Lung microvascular endothelial cell (primary cell): Measurements from ENCODE around the gene CHD6. TPM values are rescaled to one million over a fixed set of nuclear protein-coding genes. Genes with fewer than 3 reads are reported as not detected.

Source experiments
- DNase-seq, 2 donors: peaks; one replicate each; pipeline versions ENCODE4 v3.0.0 to v3.0.0-alpha.2; 2010; ENCODE audit warnings: low read depth in 2 of 2
- total RNA-seq: library from RNA; depleted of rRNA; stranded (reverse); fragments of >200 nt; gene quantifications from 2 replicates; pipeline ENCODE4 v1.2.1, GENCODE V29; 2014

CHD6 gene
- total RNA-seq, 1 donor from 2014 or later = 23.0 TPM

DNA sequence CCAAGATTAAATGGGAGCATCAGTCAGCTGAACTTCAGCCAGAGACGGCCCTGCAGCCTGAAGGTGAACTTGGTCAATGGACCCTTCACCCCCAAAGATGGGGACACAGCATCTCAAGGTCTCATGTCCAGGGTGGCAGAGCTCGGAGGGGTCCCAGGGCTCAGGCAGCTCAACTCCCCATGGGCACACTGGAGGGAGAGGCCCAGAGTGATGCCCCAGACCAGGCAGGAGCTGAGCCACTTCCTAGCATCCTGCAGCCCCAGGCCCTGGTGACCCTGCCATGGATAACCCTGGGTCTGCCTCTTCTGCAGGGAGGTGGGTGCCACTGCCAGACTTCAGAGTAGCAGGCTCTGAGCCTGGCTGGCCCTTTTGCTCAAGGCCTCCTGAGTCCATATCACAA, 224.1 kb downstream of the CHD6 start:
- no peak for DNase-seq

- DNase-seq = no peak
Observed at GRCh38 chr20:41393705-41394066, 224.5 kb downstream of the CHD6 start.

DNA sequence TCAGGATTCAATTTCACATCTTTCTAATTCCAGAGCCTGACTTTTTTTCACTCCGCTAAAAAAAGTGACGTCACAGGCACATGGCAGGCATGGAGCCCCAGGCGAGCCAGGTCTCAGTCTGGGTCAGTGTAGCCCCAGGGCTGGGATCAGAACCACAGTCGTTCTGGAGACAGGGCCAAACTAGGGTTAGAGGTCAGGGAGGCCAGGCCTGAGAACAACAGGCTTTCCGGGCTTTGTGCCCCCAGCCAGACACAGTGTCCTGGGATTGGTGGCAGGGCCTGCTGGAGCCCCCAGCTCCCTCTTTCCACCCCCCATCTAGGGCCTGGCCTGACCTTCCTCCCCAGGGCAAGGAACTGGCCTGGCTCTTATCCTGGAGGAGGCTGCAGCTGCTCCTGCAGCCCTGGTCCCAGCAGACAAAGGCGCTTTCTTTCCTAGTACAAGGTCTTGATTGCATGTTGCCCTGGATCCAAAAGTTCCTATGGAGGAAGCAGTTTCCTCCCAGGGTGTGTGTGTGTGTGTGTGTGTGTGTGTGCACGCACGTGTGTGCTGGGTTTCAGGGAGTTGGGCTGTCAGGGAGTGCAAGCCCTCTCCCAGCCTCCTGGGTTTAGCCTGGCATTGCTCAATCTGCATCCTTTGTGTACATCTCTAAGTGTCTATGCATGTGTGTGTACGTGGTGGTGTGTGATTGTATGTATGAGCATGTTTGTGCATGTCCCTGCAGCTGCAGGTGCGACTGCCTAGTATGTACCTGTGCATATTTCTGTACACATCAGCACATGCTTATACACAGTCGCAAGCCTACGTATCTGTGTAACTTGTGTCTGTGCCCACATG, 225.1 kb downstream of the CHD6 start:
- DNase-seq = peak in 1 of 2 donors; percentile 26

DNA sequence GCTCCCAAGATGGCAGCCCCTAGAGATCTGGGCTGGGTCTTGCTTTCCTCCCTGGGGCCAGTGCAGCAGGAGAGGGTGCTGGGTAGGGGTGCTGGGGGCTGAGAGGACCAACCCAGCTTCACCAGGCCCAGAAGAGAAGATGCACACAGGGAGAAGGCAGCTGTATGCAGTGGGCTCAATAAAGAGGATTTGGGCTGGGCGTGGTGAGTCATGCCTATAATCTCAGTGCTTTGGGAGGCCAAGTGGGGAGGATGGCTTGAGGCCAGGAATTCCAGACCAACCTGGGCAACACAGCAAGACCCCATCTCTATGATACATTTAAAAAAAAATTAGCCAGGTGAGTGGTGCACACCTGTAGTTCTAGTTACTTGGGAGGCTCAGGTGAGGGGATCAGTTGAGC, 225.9 kb downstream of the CHD6 start:
- DNase-seq = no peak

DNA sequence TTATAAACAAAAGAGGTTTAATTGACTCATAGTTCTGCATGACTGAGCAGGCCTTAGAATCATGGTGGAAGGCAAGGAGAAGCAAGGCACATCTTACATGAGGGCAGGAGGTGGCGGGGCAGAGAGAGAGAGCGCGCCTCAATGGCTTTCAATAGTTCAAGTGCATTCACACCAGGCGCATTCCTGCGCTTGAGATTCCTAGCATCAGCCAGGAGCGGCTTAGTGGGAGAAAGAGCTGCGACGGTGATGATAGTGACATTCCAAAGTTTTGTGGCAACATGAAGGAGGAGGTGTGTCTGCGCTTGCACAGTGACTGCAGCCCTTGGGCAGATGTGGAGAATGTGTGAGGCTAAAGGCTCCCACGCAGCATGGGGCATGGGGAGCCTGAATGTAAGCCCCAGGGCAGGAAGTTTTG, 226.6 kb downstream of the CHD6 start:
- DNase-seq = no peak

GRCh38 chr20:41390889-41391288, 227.3 kb downstream of the CHD6 start:
- no peak for DNase-seq

DNA sequence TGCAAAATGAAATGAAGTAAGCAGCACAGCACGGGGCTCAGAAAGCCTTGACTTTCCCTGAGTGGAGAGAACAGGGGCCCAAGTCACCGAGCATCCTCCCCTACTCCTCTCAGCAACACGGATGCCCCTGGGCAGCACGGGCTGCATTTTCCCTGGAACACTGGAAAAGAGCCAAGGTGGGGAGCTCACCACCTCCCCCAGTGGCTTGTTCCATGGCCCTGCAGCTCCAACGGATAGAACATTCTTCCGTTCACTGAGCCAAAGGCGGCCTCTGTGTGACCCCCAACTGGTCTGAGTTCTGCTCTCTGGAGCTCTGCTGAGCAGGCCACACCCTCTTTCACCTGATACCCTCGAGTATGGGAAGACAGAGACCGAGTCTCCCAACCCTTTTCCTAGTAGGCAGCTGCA, 230.7 kb downstream of the CHD6 start:
- peak in 1 of 2 donors; percentile 74 for DNase-seq

DNA sequence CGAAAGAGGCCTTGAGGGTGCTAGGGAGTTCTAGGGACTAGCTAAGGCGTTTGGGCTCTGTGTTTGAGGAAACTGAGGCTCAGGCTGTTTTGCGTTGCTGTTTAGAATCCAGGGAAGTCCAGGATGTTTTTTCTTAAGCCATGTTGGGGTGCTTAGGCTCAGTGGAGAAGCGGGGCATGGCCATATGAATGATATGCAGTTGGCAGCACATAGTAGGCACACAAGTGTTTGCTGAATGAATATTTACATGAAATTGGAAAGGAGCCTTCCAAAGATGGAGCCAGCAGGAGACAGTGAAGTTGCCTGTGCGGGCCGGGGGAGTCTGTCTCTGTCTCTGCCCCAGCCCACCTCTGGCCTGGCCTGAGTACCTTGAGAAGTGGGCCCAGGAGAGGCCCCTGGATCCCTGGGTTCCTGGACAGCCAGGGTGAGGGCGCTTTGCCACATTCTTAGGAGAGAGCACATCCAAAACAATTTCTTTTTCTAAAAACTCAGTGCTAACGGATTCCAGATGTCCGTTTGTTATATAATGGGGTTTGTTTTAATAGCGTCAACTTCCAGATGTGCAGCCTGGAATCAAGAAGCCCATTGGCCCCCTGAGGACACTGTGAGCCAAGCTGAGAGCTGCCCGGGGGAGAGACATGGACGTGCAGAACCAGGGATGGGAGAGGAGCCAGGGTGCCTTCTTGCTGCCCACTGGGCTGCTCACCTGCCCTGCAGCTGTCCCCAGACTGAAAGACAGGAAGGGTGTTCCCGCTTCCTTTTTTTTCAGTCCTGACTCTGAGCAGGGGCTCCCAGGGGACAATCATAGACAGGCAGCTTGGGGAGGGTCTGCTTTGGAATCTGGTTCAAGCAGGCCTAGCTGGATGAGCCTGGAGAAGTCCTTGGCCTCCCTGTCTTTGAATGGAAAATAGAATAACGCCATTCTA, 231.4 kb downstream of the CHD6 start:
- DNase-seq = no peak

DNA sequence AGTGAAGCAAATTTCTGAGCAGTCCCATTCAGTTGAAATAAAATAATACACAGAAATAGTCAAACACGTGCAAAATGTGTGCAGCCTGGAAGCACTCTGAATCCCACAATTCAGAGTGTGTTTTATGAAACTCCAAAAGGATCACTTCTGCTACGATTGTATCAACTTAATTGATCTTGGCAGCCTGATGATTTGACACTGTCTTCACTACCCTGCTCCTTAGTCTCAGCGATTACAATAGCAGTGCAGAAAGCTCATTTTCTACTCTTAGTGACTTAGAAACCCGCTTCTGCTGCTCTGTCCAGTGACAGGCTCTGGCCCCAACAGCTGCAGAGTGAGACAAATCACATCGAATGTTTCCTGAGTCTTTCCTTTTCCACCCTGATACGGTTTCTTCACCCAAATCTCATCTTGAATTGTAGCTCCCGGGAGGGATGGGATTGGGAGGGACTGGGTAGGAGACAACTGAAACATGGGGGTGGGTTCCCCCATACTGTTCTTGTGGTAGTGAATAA, 235.3 kb downstream of the CHD6 start:
- no peak for DNase-seq

DNA sequence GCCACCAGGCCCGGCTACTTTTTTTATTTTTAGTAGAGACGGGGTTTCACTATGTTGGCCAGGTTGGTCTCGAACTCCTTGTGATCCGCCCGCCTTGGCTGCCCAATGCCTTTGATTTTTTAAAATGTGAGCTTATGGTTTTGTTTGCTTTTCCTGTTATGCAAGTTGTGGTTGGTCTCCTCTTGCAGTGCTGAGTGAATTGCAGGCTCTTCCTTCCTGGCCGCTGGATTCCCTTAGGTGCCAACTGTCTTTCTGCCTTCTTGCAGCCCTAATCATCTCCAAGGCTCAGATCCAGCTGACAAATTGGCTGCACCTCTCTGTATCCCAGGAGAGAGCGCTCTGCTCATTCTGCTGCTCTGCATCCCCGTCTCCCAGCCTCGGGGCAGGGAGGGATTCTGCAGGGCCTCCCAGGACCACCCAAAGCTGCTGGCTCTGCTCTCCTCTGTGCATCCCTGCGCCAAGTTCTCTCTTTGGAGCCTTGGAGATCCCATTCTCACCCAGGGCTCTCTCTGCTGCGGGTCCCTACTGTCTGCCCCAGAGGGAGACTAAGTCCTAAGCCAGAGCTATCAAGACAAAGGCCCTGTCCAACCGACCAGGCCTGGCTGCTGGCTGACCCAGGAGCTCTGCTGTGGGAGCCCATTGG, 237.5 kb downstream of the CHD6 start:
- no peak for DNase-seq

GRCh38 chr20:41379551-41379950, 238.6 kb downstream of the CHD6 start:
- DNase-seq = no peak

DNA sequence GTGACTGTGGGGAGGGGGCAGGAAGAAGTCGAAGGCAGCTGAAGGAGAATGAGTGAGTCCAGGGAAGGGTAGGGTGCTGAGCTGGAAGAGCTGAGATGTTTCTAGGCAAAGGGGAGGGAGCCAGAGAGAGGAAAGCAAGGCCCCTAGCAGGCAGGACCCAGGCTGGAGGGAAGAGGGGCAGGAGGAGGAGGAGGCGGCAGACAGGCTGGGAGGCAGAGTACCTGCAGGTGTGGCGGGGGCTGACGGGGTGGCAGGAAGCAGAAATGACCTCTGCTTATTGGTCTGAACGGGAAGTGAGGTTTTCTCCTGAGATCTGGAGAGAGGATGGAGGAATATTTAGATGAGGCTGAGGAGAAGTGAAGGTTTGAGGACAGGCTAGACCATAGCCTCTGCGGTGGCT, 240.9 kb downstream of the CHD6 start:
- DNase-seq = no peak

DNA sequence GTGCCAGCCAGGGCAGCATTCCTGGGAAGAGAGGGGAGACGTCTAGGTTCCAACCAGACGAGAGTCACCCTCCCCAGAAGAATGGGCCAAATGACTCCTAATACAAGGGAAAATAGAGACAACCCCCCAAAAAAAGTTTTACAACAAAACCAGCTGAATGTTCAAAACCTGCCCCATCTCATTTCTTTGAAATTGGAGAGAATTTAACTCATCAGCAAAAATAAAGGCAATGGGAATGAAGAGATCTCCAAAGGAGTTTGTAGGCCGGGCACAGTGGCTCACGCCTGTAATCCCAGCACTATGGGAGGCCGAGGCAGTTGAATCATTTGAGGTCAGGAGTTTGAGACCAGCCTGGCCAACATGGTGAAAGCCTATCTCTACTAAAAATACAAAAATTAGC, 241.8 kb downstream of the CHD6 start:
- no peak for DNase-seq

GRCh38 chr20:41375846-41376245, 242.3 kb downstream of the CHD6 start:
- no peak for DNase-seq

DNA sequence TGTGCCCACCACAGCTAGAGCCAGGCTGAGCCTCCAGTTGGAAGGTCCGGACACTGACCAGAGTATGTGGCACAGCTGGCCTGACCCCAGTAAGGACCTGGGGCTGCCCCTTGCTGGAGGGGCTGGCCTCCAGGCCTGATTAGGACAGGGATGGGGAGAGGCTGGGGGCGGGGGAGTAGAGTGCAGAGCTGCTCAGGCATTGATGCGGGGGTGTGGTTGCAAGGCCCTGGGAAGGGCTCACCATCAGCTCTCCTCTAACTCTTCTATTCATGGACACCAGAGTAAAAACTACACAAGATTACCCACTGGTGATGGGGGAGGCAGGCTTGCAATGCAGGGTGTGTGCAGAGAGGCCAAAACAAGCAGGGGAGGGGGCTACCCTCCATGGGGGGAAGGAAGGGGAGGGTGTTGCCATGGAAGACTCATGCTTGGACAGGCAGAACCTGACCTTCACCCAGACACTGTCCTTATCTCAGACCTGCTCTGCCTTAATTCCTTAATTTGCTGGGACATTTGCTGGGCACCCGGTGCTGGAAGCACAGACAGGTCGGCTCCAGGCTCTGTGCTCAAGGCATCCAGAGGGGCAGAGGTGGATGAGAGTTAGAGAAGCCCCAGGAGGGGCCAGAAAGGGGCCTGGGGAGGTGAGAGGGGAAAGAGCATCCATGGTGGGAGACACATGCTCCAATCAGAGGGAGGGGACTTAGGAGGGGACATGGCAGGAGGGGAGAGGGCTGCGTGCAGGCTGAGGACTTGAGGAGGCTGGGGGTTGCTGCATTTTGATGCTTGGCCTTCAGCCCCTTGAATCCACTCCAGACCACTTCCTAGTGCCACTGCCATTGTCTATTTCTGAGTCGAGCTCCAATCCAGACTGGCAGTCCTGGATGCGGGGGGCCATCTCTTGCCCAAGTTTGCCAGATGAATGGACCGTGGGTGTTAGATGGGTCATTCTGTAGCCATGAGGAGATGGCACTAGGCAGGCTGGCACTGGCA, 244.0 kb downstream of the CHD6 start:
- DNase-seq = no peak

DNA sequence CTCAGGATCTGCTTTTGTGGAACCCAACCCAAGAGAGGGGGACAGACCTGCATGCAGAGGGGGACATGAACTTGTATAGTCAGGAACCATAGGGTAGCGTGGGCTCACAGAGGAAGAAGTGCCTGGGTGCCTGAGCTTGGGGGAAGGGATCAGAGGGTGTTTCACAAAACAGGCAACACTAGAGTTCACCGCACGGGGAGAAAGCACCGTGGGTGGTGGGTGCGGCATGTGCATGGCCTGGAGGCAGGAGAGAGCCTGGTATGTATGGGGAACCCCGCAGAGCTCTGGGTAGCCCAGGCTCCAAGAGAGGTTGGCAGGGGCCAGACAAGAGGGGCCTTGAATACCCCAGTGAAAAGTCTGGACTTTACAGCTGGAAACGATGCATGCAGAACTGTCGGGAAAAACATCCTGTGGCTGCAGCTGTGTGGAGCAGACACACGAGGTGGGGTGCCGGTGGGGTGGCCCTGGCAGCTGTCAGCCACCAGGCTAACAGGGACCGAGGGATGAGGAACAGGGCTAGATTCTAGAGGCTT, 244.9 kb downstream of the CHD6 start:
- DNase-seq = no peak

DNA sequence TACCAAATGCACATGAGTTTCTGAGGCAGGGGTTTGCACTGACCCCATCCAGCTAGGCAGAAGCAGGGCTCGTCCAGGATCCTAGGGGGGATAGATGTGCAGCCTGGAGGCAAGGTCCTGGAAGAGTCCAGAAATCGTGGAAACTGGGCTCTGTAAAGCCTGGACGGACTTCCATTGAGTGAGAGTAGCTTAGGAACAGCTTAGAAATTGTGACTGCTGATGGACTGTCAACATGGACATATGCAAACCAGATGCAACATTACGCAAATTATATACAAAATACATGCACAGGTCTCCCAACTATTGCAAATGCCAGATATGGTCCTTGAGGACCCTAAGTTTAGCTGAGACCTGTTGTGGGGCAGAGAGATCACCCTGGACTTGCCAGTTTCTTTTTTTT, 246.8 kb downstream of the CHD6 start:
- no peak for DNase-seq

DNA sequence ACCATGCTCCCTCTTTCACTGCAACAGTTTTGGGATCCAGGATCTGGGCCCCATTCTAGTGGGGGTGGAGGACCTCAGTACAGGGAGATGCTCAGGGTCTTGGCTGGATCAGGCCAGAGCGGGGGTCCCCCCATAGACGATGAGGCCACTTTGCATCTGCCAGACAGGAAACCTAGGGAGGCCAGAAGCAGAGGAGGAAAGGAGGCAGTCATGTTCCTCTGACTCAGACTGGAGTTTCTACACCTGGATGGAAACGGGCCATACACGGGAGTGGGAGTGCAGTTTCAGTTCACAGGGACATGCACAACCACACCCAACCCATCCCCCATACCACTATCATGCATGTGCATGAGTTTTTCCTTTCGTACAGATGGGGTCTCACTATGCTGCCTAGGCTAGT, 248.0 kb downstream of the CHD6 start:
- DNase-seq = no peak

GRCh38 chr20:41369673-41370072, 248.5 kb downstream of the CHD6 start:
- DNase-seq = no peak

DNA sequence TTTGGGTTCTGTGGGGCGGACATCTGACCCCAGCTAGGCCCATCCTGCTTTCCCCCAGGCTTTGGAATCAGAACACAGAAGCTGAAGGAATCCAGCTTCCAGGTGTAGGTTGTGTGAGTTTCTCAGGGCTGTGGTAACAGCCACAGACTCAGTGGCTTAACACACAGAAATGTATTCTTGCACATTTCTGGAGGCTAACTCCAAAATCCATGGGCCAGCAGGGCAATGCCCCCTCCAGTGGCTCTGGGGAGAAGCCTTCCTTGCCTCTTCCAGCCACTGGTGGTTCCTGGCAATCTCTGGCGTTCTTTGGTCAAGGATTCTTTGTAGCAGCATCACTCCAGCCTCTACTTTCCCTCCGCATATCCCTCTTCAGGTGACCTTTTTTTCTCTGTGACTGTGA, 250.2 kb downstream of the CHD6 start:
- no peak for DNase-seq

- DNase-seq = no peak
Observed at GRCh38 chr20:41367393-41367695, 250.8 kb downstream of the CHD6 start.
